Uterus (tissue), 2 donors: ENCODE results near the gene CAPZB.
A peak's percentile ranks its signal among the peaks of the same experiment; 100 is the strongest.

Experiments used
- POLR2A ChIP-seq, 2 donors: fragments of 450-650 bp; IDR thresholded peaks; one replicate each; pipeline ENCODE4 v1.6.1; 2016; ENCODE audit warnings: antibody characterized with exemption in 2 of 2, mild to moderate bottlenecking in 1 of 2, moderate library complexity in 1 of 2
- TF ChIP-seq, protein P1 (sequence below), 4 experiments: fragments of 200-600 bp in 2 of 4; fragments of 450-650 bp in 2 of 4; sonication (generic) in 2 of 4; IDR thresholded peaks; one replicate each; pipeline ENCODE4 v1.5.1; 2016 to 2019; ENCODE audit warnings: antibody characterized with exemption in 4 of 4, mild to moderate bottlenecking in 2 of 4, moderate library complexity in 1 of 4

DNA sequence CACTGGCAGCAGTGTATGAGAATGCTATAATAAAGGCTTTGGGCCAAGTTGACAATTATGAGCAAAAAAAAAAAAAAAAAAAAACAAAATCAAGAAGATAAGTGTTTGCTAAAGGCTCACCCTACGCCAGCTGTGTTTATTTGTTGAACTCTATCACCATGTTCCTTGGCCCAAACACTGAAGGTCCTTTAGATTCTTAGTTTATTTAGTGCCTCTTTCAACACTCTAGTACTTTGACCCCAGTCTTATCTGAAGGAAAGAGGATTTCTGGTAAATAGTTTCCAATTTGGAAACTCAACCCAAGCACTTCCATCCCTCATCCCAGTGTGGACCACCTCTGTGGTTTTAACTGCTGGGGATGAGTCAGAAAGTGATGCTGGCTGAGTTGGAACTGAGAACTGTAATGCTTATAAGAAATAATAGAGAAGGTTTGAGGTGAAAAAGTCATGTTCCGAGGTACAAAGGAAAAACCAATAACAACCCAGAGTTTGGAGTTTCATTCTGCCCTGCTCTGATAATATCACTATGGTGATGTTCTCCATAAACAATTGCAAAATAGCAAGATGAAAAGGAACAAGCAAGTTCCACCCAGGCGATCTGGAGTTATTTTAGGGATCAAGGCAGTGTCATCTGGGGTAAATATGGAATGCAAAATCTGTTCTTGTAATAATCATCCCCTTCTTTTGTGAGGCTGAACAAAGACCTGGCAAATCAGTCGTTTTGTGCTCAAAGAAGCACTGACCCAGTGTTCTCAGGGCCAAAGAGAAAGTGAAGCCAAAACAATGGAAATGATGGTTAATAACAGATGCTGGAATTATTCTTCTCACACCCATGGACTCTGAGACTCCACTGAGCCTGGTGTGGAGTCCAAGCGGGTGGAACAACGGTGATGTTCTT lies 19.7 kb upstream of the CAPZB start:
- TF ChIP-seq, protein P1, sequence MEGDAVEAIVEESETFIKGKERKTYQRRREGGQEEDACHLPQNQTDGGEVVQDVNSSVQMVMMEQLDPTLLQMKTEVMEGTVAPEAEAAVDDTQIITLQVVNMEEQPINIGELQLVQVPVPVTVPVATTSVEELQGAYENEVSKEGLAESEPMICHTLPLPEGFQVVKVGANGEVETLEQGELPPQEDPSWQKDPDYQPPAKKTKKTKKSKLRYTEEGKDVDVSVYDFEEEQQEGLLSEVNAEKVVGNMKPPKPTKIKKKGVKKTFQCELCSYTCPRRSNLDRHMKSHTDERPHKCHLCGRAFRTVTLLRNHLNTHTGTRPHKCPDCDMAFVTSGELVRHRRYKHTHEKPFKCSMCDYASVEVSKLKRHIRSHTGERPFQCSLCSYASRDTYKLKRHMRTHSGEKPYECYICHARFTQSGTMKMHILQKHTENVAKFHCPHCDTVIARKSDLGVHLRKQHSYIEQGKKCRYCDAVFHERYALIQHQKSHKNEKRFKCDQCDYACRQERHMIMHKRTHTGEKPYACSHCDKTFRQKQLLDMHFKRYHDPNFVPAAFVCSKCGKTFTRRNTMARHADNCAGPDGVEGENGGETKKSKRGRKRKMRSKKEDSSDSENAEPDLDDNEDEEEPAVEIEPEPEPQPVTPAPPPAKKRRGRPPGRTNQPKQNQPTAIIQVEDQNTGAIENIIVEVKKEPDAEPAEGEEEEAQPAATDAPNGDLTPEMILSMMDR (IDR thresholded peaks at IDR 0.05): peak in 1 of 4 experiments; percentile 4
- TF ChIP-seq POLR2A (IDR thresholded peaks at IDR 0.05): no peak
